T-cell (primary cell): ENCODE measurements around the gene PCDHA3. TPM values are rescaled to one million over a fixed set of nuclear protein-coding genes. Genes with fewer than 3 reads are reported as not detected.
"Not testable (repeated sequence)": the region's sequence is repeated elsewhere in the genome, so short reads cannot be mapped to it uniquely, and the experiment has no call there.

ENCODE experiments used
- ATAC-seq, 4 experiments: fragments of 200-7000 bp in 3 of 4; fragments of 150-1000 bp in 1 of 4; cut with Tn5 transposase; replicated peaks in 1 of 4; 1 replicate in 3 of 4; 2 replicates in 1 of 4; pipeline ENCODE4 v1.10.0; 2021; ENCODE audit warnings: moderate library complexity in 3 of 4, mild to moderate bottlenecking in 2 of 4, moderate number of reproducible peaks in 1 of 4
- CTCF ChIA-PET, 2 donors: fragments of 300-600 bp; sonication (Branson Sonifier 250); formaldehyde crosslinking; loops; one replicate each; lab custom pipeline; 2022; ENCODE audit warnings: antibody characterized with exemption in 2 of 2; lab: Charles Lee
- POLR2A ChIA-PET, 2 donors: fragments of 300-600 bp; sonication (Branson Sonifier 250); formaldehyde crosslinking; loops; one replicate each; lab custom pipeline; 2022; ENCODE audit warnings: antibody characterized with exemption in 2 of 2; lab: Charles Lee
- DNase-seq, 35 experiments: peaks; one replicate each; pipeline versions ENCODE4 v3.0.0 to v3.0.0-alpha.2; 2013 to 2023
- H3K27ac ChIP-seq: one replicate; pipeline ENCODE4 v1.5.1; 2013; ENCODE audit warnings: low read length
- H3K27me3 ChIP-seq, 2 experiments: replicated peaks in 1 of 2; 1 replicate in 1 of 2; 2 replicates in 1 of 2; pipeline versions ENCODE4 v1.6.1 to v1.7.0; 2013; ENCODE audit warnings: low read length in 1 of 2, mixed read lengths in 1 of 2; ENCODE audit not compliant: control insufficient read depth in 2 of 2, insufficient read depth in 2 of 2; ENCODE audit errors: extremely low read depth in 1 of 2
- H3K36me3 ChIP-seq, 2 donors: 1 replicate in 1 of 2; 2 replicates in 1 of 2; pipeline versions ENCODE4 v1.6.1 to v1.7.0; 2013; ENCODE audit warnings: low read length in 1 of 2; ENCODE audit not compliant: control insufficient read depth in 2 of 2, insufficient read depth in 1 of 2; ENCODE audit errors: extremely low read depth in 1 of 2
- H3K4me1 ChIP-seq, 2 experiments: 1 replicate in 1 of 2; 2 replicates in 1 of 2; pipeline versions ENCODE4 v1.6.1 to v1.7.0; 2013; ENCODE audit warnings: low read length in 2 of 2, mixed read lengths in 1 of 2; ENCODE audit not compliant: insufficient read depth in 2 of 2, control insufficient read depth in 1 of 2; ENCODE audit errors: extremely low read depth in 1 of 2
- H3K4me3 ChIP-seq, 2 donors: 1 replicate in 1 of 2; 2 replicates in 1 of 2; pipeline versions ENCODE4 v1.5.1 to v1.7.0; 2013; ENCODE audit warnings: mild to moderate bottlenecking in 2 of 2, low read length in 1 of 2, moderate library complexity in 1 of 2; ENCODE audit not compliant: control insufficient read depth in 1 of 2; ENCODE audit errors: extremely low read depth in 1 of 2
- H3K9me3 ChIP-seq: 2 replicates; pipeline ENCODE4 v1.7.0; 2013
- H3K27ac Mint-ChIP-seq, 2 donors: one replicate each; pipeline ENCODE4 v1.8.0; 2020 to 2021; ENCODE audit warnings: mild to moderate bottlenecking in 2 of 2, mixed read lengths in 2 of 2
- H3K27me3 Mint-ChIP-seq, 2 donors: one replicate each; pipeline ENCODE4 v1.8.0; 2021 to 2022; ENCODE audit warnings: mixed read lengths in 2 of 2
- H3K36me3 Mint-ChIP-seq: one replicate; pipeline ENCODE4 v1.8.0; 2021; ENCODE audit warnings: mixed read lengths
- H3K4me1 Mint-ChIP-seq, 3 donors: one replicate each; pipeline ENCODE4 v1.8.0; 2020 to 2022; ENCODE audit warnings: mixed read lengths in 3 of 3, mild to moderate bottlenecking in 1 of 3
- H3K4me3 Mint-ChIP-seq, 3 donors: one replicate each; pipeline ENCODE4 v1.8.0; 2020 to 2022; ENCODE audit warnings: mild to moderate bottlenecking in 3 of 3, mixed read lengths in 3 of 3, moderate library complexity in 3 of 3
- H3K9me3 Mint-ChIP-seq, 3 donors: one replicate each; pipeline ENCODE4 v1.8.0; 2020 to 2022; ENCODE audit warnings: mixed read lengths in 3 of 3
- WGBS: methylation state at CpG from one replicate; pipeline ENCODE4 v1.1.5; 2013; ENCODE audit warnings: missing lambda C conversion rate; ENCODE audit not compliant: insufficient coverage; 5-methylcytosine and 5-hydroxymethylcytosine counted together
- total RNA-seq, 35 experiments: library from RNA in 6 of 35; stranded (reverse) in 6 of 35; fragments of 120-200 nt in 1 of 35; gene quantifications; one replicate each; pipeline versions ENCODE4 v1.2.1 to v1.2.4 and lab custom pipeline; 2013 to 2026

PCDHA3 gene
- total RNA-seq, 5 donors from 2014 or later (not counting 1 experiment from before 2014, with no cell fraction given) = not detected

- Mint-ChIP-seq H3K27me3 (peaks cover 21 to 26% of the 10 kb centered on the region in 2 donors), H3K27ac (no peak overlapping the region), H3K9me3 (peaks cover 12 to 42% (median 22%) of the 10 kb centered on the region in 3 donors), H3K4me3 (no peak overlapping the region), H3K36me3 (no peaks in the 10 kb centered on the region), H3K4me1 (no peaks in the 10 kb centered on the region)
- no peaks in the 10 kb centered on the region for H3K4me1 ChIP-seq
- no peaks in the 10 kb centered on the region for H3K36me3 ChIP-seq
- no peak overlapping the region for H3K4me3 ChIP-seq
- ChIA-PET CTCF (no interaction called here), POLR2A (no interaction called here)
- no peak overlapping the region for H3K27ac ChIP-seq
- DNase-seq = no peak
- no peak for ATAC-seq
- peaks cover 3% of the 10 kb centered on the region for H3K9me3 ChIP-seq
- peaks cover 0 to 6% of the 10 kb centered on the region in 2 experiments for H3K27me3 ChIP-seq
- 74% methylated on average over 43 of the region's 43 CpGs for WGBS
Measured at GRCh38 chr5:140808889-140809291, 8.0 kb downstream of the PCDHA3 start.

DNA sequence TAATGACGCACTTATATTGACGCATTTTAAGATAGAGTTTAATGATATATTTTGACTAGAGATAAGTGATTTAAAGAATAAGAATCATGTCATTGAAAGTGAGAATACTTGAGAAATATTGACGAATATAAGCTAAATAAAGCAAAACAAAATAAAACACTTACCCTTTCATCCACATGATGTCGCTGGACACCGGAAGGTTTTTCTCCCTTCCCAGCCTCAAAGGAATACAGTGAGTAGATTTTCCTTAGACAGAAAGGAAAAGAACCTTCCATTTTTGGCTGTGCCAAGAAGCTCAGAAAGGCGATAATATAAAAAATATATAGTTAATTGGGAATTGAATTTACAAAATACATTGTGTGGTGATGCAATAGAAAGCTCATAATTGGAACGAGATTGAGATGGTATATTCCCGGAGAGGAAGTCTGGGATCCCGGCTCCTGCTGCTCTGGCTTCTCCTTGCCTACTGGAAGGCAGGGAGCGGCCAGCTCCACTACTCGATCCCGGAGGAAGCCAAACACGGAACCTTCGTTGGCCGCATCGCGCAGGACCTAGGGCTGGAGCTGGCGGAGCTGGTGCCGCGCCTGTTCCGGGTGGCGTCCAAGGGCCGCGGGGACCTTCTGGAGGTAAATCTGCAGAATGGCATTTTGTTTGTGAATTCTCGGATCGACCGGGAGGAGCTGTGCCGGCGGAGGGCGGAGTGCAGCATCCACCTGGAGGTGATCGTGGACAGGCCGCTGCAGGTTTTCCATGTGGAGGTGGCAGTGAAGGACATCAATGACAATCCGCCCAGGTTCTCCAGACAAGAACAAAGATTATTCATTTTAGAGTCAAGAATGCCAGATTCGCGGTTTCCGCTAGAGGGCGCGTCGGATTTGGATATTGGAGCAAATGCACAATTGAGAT is 20.8 kb downstream of the PCDHA3 start, which contains the start of gene PCDHA5:
Gene PCDHA5, plus strand, starts transcription at position 239 of the 906 bp plus-strand sequence.
- ChIA-PET CTCF (no interaction called here), POLR2A (no interaction called here)
- no peaks in the 10 kb centered on the region for H3K9me3 ChIP-seq
- no peaks in the 10 kb centered on the region for H3K4me1 Mint-ChIP-seq
- H3K4me1 ChIP-seq = no peaks in the 10 kb centered on the region
- ATAC-seq (no peak), DNase-seq (no peak)
- no peak within 1 kb of the TSS for H3K4me3 ChIP-seq
- H3K36me3 Mint-ChIP-seq = no peaks in the 10 kb centered on the region
- H3K27ac Mint-ChIP-seq = no peak within 1 kb of the TSS
- H3K27me3 Mint-ChIP-seq = peaks cover 16 to 21% of the 10 kb centered on the region in 2 donors
- no peak within 1 kb of the TSS for H3K27ac ChIP-seq
- WGBS = 44% methylated on average over 30 of the region's 39 CpGs
- peaks cover 0 to 20% (median 13%) of the 10 kb centered on the region in 3 donors for H3K9me3 Mint-ChIP-seq
- no peaks in the 10 kb centered on the region for H3K36me3 ChIP-seq
- peaks cover 0 to 19% of the 10 kb centered on the region in 2 experiments for H3K27me3 ChIP-seq
- H3K4me3 Mint-ChIP-seq = no peak within 1 kb of the TSS

GRCh38 chr5:140822281-140822629 is 21.4 kb downstream of the PCDHA3 start:
- ChIA-PET CTCF (no interaction called here), POLR2A (no interaction called here)
- H3K36me3 ChIP-seq = no peaks in the 10 kb centered on the region
- Mint-ChIP-seq H3K4me3 (no peak overlapping the region), H3K27ac (no peak overlapping the region), H3K27me3 (peaks cover 22 to 25% of the 10 kb centered on the region in 2 donors), H3K9me3 (peaks cover 0 to 24% (median 18%) of the 10 kb centered on the region in 3 donors), H3K36me3 (peaks cover 4% of the 10 kb centered on the region), H3K4me1 (no peaks in the 10 kb centered on the region)
- no peak for ATAC-seq
- no peak for DNase-seq
- H3K9me3 ChIP-seq = no peaks in the 10 kb centered on the region
- H3K4me1 ChIP-seq = no peaks in the 10 kb centered on the region
- peaks cover 0 to 19% of the 10 kb centered on the region in 2 experiments for H3K27me3 ChIP-seq
- 40% methylated on average over 2 of the region's 6 CpGs for WGBS
- no peak overlapping the region for H3K4me3 ChIP-seq
- no peak overlapping the region for H3K27ac ChIP-seq

- H3K9me3 Mint-ChIP-seq = peaks cover 0 to 20% (median 19%) of the 10 kb centered on the region in 3 donors
- not testable (repeated sequence) for H3K4me1 ChIP-seq
Measured at GRCh38 chr5:140822969-140823368, 22.1 kb downstream of the PCDHA3 start.

GRCh38 chr5:140823475-140823874 is 22.6 kb downstream of the PCDHA3 start:
- peaks cover 19 to 33% of the 10 kb centered on the region in 2 donors for H3K27me3 Mint-ChIP-seq
- POLR2A ChIA-PET = no interaction called here
- no peak overlapping the region for H3K4me3 Mint-ChIP-seq

More at GRCh38 chr5:140822969-140823368, 22.1 kb downstream of the PCDHA3 start:
- H3K27me3 ChIP-seq = peaks cover 0 to 20% of the 10 kb centered on the region in 2 experiments
- DNase-seq, POLR2A ChIA-PET, H3K27ac Mint-ChIP-seq, H3K9me3 ChIP-seq, ATAC-seq, H3K4me3 ChIP-seq, H3K27ac ChIP-seq, H3K36me3 Mint-ChIP-seq, H3K4me1 Mint-ChIP-seq, H3K36me3 ChIP-seq, CTCF ChIA-PET, H3K4me3 Mint-ChIP-seq: not testable (repeated sequence)
- WGBS = 59% methylated on average over 43 of the region's 48 CpGs
- H3K27me3 Mint-ChIP-seq = peaks cover 18 to 30% of the 10 kb centered on the region in 2 donors

GRCh38 chr5:140827704-140828361 is 27.0 kb downstream of the PCDHA3 start, which contains the start of gene PCDHA6:
Gene PCDHA6, plus strand, starts transcription at chr5:140827960. Its CDS starts 132 bp downstream, at chr5:140828092.
- peaks cover 4 to 25% (median 13%) of the 10 kb centered on the region in 3 donors for H3K9me3 Mint-ChIP-seq
- WGBS = 37% methylated on average over 18 of the region's 27 CpGs
- peaks cover 0 to 27% of the 10 kb centered on the region in 2 experiments for H3K27me3 ChIP-seq
- no peaks in the 10 kb centered on the region for H3K4me1 Mint-ChIP-seq
- CTCF ChIA-PET = no interaction called here
- DNase-seq (no peak), ATAC-seq (no peak)
- no peak within 1 kb of the TSS for H3K27ac Mint-ChIP-seq
- H3K4me3 ChIP-seq = no peak within 1 kb of the TSS
- no peak within 1 kb of the TSS for H3K27ac ChIP-seq
- POLR2A ChIA-PET = no interaction called here
- H3K27me3 Mint-ChIP-seq = peaks cover 27 to 41% of the 10 kb centered on the region in 2 donors
- no peaks in the 10 kb centered on the region for H3K9me3 ChIP-seq
- H3K36me3 Mint-ChIP-seq = peaks cover 8% of the 10 kb centered on the region
- no peaks in the 10 kb centered on the region for H3K36me3 ChIP-seq
- no peaks in the 10 kb centered on the region for H3K4me1 ChIP-seq
- H3K4me3 Mint-ChIP-seq = no peak within 1 kb of the TSS

More at GRCh38 chr5:140823475-140823874, 22.6 kb downstream of the PCDHA3 start:
- no peak overlapping the region for H3K4me3 ChIP-seq
- no peaks in the 10 kb centered on the region for H3K4me1 Mint-ChIP-seq
- H3K27ac ChIP-seq = no peak overlapping the region
- CTCF ChIA-PET = no interaction called here
- peaks cover 5% of the 10 kb centered on the region for H3K36me3 Mint-ChIP-seq
- no peaks in the 10 kb centered on the region for H3K4me1 ChIP-seq
- H3K36me3 ChIP-seq = no peaks in the 10 kb centered on the region
- H3K27me3 ChIP-seq = peaks cover 0 to 25% of the 10 kb centered on the region in 2 experiments
- WGBS = 65% methylated on average over 38 of the region's 38 CpGs
- peaks cover 0 to 19% (median 19%) of the 10 kb centered on the region in 3 donors for H3K9me3 Mint-ChIP-seq
- no peak for ATAC-seq
- no peaks in the 10 kb centered on the region for H3K9me3 ChIP-seq
- no peak for DNase-seq
- H3K27ac Mint-ChIP-seq = no peak overlapping the region
